GM19452 (cell line): ENCODE results near the gene PLEKHG3.

Experiments used
- ATAC-seq: cut with Tn5 transposase; IDR thresholded peaks from one replicate; pipeline ENCODE4 v1.9.1; 2021; ENCODE audit not compliant: unreplicated experiment

Gene PLEKHG3

GRCh38 chr14:64763085-64763782 lies 59.0 kb downstream of the PLEKHG3 start:
- ATAC-seq, result no peak

- ATAC-seq, result no peak
These were observed 59.8 kb downstream of the PLEKHG3 start for GRCh38 chr14:64763801-64764621.

- ATAC-seq, result no peak
These were observed 60.7 kb downstream of the PLEKHG3 start for GRCh38 chr14:64764641-64765520.

GRCh38 chr14:64765740-64766302 lies 61.6 kb downstream of the PLEKHG3 start:
- ATAC-seq, result no peak

GRCh38 chr14:64766430-64767151 lies 62.4 kb downstream of the PLEKHG3 start:
- no peak for ATAC-seq

GRCh38 chr14:64767215-64767964 lies 63.2 kb downstream of the PLEKHG3 start:
- no peak for ATAC-seq

GRCh38 chr14:64768401-64769095 lies 64.3 kb downstream of the PLEKHG3 start:
- ATAC-seq, result no peak

- no peak for ATAC-seq
These were observed 65.1 kb downstream of the PLEKHG3 start for GRCh38 chr14:64769096-64770020.

GRCh38 chr14:64770751-64771150 lies 66.5 kb downstream of the PLEKHG3 start:
- ATAC-seq, result no peak

- no peak for ATAC-seq
These were observed 66.9 kb downstream of the PLEKHG3 start for GRCh38 chr14:64771161-64771560.

GRCh38 chr14:64772397-64772950 lies 68.2 kb downstream of the PLEKHG3 start:
- ATAC-seq, result no peak

- ATAC-seq, result no peak
These were observed 68.8 kb downstream of the PLEKHG3 start for GRCh38 chr14:64773046-64773445.

- ATAC-seq, result no peak
These were observed 69.4 kb downstream of the PLEKHG3 start for GRCh38 chr14:64773577-64773976.

- no peak for ATAC-seq
These were observed 70.0 kb downstream of the PLEKHG3 start for GRCh38 chr14:64774272-64774671.

- no peak for ATAC-seq
These were observed 71.0 kb downstream of the PLEKHG3 start for GRCh38 chr14:64775081-64775777.

- no peak for ATAC-seq
These were observed 73.2 kb downstream of the PLEKHG3 start for GRCh38 chr14:64777461-64777860.

GRCh38 chr14:64778104-64778754 lies 74.0 kb downstream of the PLEKHG3 start:
- ATAC-seq, result no peak
